GM10266 (cell line): ENCODE data around the gene CPA2.
"Not testable (repeated sequence)": the region's sequence is repeated elsewhere in the genome, so short reads cannot be mapped to it uniquely, and the experiment has no call there.

ENCODE experiments used
- DNase-seq: peaks from one replicate; pipeline ENCODE4 v3.0.0; 2012; ENCODE audit errors: extremely low spot score
- TF ChIP-seq, protein P1 (sequence below): IDR thresholded peaks from 2 replicates; pipeline ENCODE4 v1.5.1; 2012; ENCODE audit warnings: mild to moderate bottlenecking, low read depth; ENCODE audit not compliant: control insufficient read depth, insufficient read depth; ENCODE audit errors: missing control alignments

CPA2 gene

DNA sequence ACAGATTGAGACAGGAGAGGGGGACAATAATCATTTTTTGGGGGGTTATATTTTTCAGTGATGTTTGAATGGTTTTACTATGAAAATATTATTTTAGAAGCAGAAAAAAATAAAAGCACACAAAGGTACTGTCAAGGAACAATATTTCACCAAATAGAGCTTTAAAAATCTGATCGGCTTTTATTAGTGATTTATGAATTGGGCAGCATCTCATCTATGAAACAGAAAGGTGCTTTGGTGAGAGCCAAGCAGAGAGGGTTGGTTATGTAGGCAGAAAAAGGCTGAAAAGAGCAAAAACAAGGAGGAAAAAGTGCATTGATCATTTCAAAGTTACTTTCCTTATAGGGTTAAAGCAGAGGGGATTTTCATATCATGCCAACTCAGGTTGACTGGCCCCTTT, 26.4 kb upstream of the CPA2 start:
- TF ChIP-seq, protein P1, sequence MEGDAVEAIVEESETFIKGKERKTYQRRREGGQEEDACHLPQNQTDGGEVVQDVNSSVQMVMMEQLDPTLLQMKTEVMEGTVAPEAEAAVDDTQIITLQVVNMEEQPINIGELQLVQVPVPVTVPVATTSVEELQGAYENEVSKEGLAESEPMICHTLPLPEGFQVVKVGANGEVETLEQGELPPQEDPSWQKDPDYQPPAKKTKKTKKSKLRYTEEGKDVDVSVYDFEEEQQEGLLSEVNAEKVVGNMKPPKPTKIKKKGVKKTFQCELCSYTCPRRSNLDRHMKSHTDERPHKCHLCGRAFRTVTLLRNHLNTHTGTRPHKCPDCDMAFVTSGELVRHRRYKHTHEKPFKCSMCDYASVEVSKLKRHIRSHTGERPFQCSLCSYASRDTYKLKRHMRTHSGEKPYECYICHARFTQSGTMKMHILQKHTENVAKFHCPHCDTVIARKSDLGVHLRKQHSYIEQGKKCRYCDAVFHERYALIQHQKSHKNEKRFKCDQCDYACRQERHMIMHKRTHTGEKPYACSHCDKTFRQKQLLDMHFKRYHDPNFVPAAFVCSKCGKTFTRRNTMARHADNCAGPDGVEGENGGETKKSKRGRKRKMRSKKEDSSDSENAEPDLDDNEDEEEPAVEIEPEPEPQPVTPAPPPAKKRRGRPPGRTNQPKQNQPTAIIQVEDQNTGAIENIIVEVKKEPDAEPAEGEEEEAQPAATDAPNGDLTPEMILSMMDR = no peak
- no peak for DNase-seq

DNA sequence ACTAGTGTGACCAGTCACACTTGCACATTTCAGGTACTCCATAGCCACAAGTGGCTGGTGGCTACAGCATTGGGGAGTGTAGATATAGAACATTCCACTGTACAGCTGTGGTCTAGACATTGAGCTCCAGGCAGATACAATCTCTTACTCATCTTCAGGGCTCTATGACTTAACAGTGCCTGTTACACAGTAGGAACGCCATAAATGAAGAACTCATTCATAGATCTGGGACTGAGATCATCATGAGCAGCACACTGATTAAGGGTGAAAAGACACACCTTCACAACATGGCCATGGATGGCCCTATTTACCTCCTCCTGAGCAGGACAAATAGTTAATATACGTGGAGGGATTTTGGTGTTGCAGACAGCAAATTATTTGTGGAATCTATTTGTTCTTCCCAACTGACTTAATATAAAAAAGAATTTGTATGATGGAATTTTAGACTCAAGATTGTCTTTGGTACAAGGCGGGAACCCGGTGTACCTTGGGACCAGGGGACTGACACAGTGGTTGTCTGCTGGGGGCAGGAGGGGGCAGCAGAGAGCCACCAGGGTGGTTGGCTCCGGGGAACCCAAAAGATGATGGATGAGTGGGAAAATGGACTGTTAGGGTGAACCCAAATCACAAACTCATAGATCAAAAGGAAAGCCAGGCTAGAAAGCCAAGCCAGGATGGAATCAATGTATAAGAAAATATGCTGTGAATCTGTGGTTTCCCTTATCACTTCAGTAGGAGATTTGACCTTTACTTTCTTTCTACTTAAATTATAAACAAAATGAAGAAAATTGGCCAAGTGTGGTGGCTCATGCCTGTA, 24.3 kb upstream of the CPA2 start:
- TF ChIP-seq, protein P1 = peak; percentile 87
- peak; percentile 62 for DNase-seq

DNA sequence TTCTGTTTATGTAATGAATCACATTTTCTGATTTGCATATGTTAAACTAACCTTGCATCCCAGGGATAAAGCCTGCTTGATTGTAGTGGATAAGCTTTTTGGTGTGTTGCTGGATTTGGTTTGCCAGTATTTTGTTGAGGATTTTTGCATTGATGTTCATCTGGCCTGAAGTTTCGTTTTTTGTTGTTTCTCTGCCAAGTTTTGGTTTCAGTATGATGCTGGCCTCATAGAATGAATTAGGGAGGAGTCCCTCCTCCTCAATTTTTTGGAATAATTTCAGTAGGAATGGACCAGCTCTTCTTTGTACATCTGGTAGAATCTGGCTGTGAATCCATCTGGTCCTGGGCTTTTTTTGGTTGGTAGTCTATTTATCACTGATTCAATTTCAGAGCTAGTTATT, 23.2 kb upstream of the CPA2 start:
- not testable (repeated sequence) for DNase-seq

DNA sequence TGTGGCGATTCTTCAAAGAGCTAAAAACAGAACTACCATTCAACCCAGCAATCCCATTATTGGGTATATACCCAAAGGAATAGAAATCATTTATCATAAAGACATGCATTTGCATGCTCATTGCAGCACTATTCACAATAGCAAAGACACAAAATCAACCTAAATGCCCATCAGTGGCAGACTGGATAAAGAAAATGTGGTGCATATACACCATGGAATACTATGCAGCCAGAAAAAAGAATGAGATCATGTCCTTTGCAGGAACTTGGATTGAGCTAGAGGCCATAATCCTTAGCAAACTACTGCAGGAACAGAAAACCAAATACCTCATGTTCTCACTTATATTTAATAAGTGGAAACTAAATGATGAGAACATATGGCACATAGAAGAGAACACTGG, 20.2 kb upstream of the CPA2 start:
- DNase-seq = not testable (repeated sequence)

DNA sequence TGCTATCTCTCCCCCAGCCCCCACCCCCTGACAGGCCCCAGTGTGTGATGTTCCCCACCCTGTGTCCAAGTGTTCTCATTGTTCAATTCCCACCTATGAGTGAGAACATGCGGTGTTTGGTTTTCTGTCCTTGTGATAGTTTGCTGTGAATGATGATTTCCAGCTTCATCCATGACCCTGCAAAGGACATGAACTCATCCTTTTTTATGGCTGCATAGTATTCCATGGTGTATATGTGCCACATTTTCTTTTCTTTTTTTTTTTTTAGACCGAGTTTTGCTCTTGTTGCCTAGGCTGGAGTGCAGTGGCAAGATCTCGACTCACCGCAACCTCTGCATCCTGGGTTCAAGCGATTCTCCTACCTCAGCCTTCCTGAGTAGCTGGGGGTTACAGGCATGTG, 17.8 kb upstream of the CPA2 start:
- DNase-seq = not testable (repeated sequence)

DNA sequence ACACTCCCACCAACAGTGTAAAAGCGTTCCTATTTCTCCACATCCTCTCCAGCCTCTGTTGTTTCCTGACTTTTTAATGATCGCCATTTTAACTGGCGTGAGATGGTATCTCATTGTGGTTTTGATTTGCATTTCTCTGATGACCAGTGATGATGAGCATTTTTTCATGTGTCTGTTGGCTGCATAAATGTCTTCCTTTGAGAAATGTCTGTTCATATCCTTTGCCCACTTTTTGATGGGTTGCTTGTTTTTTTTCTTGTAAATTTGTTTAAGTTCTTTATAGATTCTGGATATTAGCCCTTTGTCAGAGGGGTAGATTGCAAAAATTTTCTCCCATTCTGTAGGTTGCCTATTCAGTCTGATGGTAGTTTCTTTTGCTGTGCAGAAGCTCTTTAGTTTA, 17.0 kb upstream of the CPA2 start:
- not testable (repeated sequence) for DNase-seq

DNA sequence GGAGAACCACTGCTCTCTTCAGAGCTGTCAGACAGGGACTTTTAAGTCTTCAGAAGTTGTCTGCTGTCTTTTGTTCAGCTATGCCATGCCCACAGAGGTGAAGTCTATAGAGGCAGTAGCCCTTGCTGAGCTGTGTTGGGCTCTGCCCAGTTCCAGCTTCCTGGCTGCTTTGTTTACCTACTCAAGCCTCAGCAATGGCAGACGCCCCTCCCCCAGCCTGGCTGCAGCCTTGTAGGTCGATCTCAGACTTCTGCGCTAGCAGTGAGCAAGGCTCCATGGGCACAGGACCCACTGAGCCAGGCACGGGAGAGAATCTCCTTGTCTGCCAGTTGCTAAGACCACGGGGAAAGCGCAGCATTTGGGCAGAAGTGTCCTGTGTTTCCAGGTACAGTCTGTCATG, 12.1 kb upstream of the CPA2 start:
- DNase-seq = no peak
- TF ChIP-seq, protein P1 = no peak

DNA sequence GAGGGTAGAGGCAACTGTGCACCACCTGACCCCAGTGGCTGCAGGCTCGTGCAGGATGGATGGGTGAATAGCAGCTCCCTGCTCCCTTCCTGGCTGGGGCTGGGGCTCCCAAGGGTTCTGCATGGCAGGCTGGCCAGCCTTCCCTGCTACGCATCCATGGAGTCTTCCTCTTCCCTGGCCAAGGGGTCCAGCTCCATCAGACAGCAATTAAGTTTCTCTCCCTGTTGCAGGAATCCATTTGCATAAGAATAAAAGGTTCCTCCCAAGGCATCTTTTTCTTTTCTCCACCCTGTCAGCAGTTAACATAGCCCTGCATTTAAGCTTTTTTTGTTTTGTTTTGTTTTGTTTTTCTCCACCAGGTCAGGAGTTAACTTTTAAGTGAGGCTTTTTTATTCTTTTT, 10.0 kb upstream of the CPA2 start:
- TF ChIP-seq, protein P1 = no peak

DNA sequence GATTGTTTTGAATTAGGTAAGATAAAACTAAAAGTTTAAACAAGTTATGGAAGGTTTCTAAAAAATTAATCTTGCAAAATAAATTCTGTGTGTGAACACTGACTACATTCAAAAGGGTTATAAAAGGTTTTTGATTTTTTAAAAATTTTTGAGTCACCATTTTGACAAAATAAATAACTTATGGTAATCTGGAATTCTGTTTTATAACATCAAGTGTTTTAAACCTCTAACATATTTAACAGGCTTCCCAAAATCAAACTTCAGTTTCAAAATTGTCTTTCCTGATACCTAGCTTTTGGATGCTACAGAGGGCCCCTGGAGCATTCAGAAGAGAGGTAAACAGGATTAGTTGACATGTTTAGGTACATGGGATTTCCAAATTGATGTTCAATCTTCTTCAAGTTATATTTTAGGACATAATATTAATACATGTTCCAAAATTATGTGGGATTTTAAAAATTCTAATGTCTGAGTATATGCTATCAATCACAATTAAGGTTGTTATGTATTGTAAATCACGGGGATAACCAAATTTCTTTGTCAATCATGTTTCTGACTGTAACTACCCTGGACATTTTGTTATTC, 8.1 kb upstream of the CPA2 start:
- no peak for DNase-seq
- TF ChIP-seq, protein P1 = no peak

More for the DNA sequence above, 10.0 kb upstream of the CPA2 start:
- DNase-seq = no peak
